GM12864 (cell line): Measurements from ENCODE around the gene ABHD2.
"Not testable (repeated sequence)": the region's sequence is repeated elsewhere in the genome, so short reads cannot be mapped to it uniquely, and the experiment has no call there.

Experiments
- DNase-seq: peaks from one replicate; pipeline ENCODE4 v3.0.0-alpha.2; 2011; ENCODE audit warnings: low read depth
- H3K4me3 ChIP-seq: 2 replicates; pipeline ENCODE4 v1.5.1; 2011; ENCODE audit warnings: mild to moderate bottlenecking, low read depth, low read length, control low read depth
- CTCF ChIP-seq: IDR thresholded peaks from 2 replicates; pipeline ENCODE4 v1.5.1; 2011; ENCODE audit warnings: low read depth, mild to moderate bottlenecking, moderate library complexity, low read length, control low read depth, inconsistent platforms; ENCODE audit errors: missing control alignments

ABHD2 gene, protein sequence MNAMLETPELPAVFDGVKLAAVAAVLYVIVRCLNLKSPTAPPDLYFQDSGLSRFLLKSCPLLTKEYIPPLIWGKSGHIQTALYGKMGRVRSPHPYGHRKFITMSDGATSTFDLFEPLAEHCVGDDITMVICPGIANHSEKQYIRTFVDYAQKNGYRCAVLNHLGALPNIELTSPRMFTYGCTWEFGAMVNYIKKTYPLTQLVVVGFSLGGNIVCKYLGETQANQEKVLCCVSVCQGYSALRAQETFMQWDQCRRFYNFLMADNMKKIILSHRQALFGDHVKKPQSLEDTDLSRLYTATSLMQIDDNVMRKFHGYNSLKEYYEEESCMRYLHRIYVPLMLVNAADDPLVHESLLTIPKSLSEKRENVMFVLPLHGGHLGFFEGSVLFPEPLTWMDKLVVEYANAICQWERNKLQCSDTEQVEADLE

DNA sequence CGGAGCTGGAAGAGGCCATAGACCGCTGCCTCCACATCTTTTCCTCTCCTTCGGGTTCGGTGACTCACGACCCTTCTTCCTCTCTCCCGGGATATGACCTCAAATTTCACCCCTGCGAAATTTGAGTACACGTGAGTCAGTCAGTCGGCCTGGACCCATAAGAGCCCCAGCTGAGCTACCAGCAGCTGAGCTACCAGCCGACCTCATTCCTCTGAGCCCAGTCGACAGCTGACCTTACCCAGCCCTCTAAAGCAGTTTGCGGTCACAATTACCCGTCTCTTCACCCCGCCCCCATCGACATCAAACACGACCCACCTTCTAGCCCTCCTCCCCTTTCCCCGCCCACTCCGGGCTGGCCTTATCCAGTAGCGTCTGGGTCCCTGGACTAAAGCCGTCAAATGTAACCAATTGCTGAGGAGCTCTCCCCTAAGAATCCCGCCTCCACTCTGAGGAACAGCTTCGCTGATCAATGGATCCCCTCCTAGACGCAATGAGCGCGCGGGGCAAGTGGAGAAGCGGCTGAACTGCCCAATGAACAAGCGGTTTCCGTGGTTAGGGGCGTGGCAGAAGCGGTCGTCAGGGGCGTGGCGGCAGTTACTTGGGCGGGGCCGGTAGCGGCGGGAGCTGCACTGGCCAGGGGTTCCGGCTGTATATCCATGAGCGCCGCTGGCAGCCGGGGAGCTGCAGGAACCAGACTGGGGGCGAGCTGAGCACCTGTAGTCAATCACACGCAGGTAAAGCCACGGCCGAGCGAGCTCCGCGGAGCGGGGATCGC is at the start of gene ABHD2:
Gene ABHD2 (plus strand): TSS at position 627 of the 775 bp plus-strand sequence. CDS start 27,872 bp downstream, outside the sequence.
- TF ChIP-seq CTCF = no peak
- DNase-seq = peak; percentile 99
- H3K4me3 ChIP-seq = peak within 1 kb of the TSS; percentile 88

DNA sequence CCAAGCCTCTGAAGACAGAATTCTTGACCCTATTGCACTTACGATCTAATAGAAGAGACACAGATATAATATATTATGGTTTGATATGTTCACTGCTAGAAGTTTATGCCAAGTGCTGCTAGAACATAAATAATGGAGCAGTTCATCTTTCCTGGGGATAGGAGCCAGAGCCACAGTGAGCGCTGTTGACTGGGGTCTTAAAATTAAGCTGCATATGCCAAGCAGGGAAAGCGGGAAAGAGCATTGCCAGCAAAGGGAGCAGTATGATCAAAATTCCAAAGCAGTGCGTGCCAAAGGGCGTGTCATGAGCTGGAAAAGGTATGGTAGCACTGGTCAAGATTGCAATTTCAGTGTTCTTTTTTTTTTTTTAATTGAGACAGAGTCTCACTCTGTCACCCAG is 49.1 kb upstream of the ABHD2 start:
- no peak for TF ChIP-seq CTCF
- no peak for DNase-seq
- H3K4me3 ChIP-seq = no peak overlapping the region

DNA sequence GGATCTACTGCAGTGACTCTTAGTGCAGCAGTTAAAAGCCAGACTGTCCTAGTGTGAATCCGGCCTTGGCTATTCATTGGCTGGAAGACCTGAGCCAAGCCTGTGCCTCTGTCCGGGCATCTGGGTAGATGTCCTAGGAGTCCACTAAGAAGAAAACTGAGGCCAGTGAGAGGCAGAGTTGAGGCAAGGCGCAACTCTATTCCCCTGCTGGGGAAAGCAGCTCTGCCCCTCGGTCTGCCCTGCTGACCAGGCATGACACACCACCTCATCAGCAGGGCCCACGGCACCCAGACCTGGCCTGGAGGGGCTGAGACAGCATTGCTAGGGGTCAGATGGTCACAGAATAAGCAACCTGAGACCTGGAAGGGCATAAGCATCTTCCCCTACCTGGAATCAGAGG is 46.7 kb upstream of the ABHD2 start:
- H3K4me3 ChIP-seq = no peak overlapping the region
- no peak for TF ChIP-seq CTCF
- no peak for DNase-seq

DNA sequence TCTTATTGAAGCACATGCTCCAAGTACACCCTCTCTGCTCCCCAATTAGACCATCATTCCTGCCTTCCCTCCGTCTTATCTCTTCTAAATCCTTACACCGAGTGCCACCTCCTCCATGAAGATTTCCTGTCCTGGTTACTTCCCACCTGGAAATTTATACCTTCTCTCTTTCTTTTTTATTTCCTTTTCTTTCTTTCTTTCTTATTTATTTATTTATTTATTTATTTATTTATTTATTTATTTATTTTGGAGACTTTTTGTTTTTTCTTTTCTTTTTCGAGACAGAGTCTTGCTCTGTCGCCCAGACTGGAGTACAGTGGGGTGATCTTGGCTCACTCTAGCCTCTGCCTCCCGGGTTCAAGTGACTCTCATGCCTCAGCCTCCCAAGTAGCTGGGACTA is 45.9 kb upstream of the ABHD2 start:
- no peak for DNase-seq
- no peak overlapping the region for H3K4me3 ChIP-seq
- no peak for TF ChIP-seq CTCF

DNA sequence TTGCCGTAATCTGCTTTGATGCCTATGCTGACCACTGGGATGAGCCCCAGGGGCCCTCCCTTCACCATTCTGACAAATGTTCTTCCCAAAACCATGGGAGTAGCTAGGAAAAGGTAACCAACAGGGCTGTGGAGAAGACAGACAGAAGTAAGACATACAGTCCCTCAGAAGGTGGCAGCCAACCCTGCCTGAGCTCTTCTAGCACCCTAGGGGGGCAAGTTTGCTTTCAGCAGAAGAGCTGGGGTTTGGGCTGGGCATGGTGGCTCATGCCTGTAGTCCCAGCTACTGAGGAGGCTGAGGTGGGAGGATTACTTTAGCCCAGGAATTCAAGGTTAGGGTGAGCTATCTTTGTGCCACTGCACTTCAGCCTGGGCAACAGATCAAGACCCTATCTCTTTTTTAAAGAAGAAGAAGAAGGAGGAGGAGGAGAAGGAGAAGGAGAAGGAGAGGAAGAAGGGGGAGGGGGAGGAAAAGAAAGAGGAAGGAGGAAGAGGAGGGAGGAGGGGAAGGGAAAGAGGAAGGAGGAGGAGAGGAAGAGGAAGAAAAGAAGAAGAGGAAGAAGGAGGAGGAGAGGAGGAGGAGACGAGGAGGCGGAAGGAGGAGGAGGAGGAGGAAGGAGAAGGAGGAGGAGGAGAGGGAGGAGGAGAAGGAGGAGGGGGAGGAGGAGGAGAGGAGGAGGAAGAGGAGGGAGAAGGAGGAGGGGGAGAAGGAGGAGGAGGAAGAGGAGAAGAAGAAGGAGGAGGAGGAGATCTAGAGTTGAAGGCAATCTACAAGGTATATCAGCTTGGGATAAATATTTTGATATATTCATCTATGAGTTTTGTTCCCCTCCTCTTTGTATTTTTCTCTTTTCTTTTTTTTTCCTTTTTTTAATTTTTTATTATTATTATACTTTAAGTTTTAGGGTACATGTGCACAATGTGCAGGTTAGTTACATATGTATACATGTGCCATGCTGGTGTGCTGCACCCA is 44.9 kb upstream of the ABHD2 start:
- TF ChIP-seq CTCF = no peak
- H3K4me3 ChIP-seq = no peak overlapping the region
- no peak for DNase-seq

GRCh38 chr15:89049016-89049666 is 39.1 kb upstream of the ABHD2 start:
- not testable (repeated sequence) for DNase-seq, H3K4me3 ChIP-seq
